H9 (cell line): Measurements from ENCODE around the gene NPNT. TPM values are rescaled to one million over a fixed set of nuclear protein-coding genes. Genes with fewer than 3 reads are reported as not detected.

Source experiments
- DNase-seq: peaks from one replicate; pipeline ENCODE4 v3.0.0-alpha.2; 2017
- H2AFZ ChIP-seq: one replicate; pipeline ENCODE4 v1.6.1; 2013; ENCODE audit warnings: mild to moderate bottlenecking, low read length, control low read depth, moderate library complexity
- H2AK5ac ChIP-seq: 2 replicates; pipeline ENCODE4 v1.6.1; 2013; ENCODE audit warnings: low read length, control low read depth, mixed read lengths; ENCODE audit not compliant: insufficient read length
- H2BK120ac ChIP-seq: one replicate; pipeline ENCODE4 v1.6.1; 2013; ENCODE audit warnings: low read depth, mild to moderate bottlenecking, low read length, control low read depth, inconsistent platforms; ENCODE audit not compliant: poor library complexity, severe bottlenecking
- H2BK12ac ChIP-seq: 2 replicates; pipeline ENCODE4 v1.6.1; 2013; ENCODE audit warnings: low read length, control low read depth, mixed read lengths, low read depth; ENCODE audit not compliant: insufficient read length
- H2BK15ac ChIP-seq: 2 replicates; pipeline ENCODE4 v1.6.1; 2013; ENCODE audit warnings: low read depth, low read length, control low read depth
- H2BK20ac ChIP-seq: one replicate; pipeline ENCODE4 v1.6.1; 2013; ENCODE audit warnings: low read depth, mild to moderate bottlenecking, low read length, control low read depth, inconsistent platforms; ENCODE audit not compliant: poor library complexity, severe bottlenecking
- H2BK5ac ChIP-seq: 2 replicates; pipeline ENCODE4 v1.6.1; 2013; ENCODE audit warnings: low read length, control low read depth, mixed read lengths; ENCODE audit not compliant: insufficient read length
- H3K14ac ChIP-seq: 2 replicates; pipeline ENCODE4 v1.6.1; 2013; ENCODE audit warnings: low read length, control low read depth; ENCODE audit not compliant: insufficient read depth
- H3K18ac ChIP-seq: 2 replicates; pipeline ENCODE4 v1.6.1; 2013; ENCODE audit warnings: low read depth, mild to moderate bottlenecking, mixed read lengths, low read length, control low read depth; ENCODE audit not compliant: insufficient read length
- H3K23ac ChIP-seq: 2 replicates; pipeline ENCODE4 v1.6.1; 2013; ENCODE audit warnings: low read length, control low read depth, mixed read lengths, low read depth; ENCODE audit not compliant: insufficient read length
- H3K23me2 ChIP-seq: 2 replicates; pipeline ENCODE4 v1.6.1; 2013; ENCODE audit warnings: low read depth, mild to moderate bottlenecking, mixed read lengths, low read length, control low read depth; ENCODE audit not compliant: insufficient read length, poor library complexity, severe bottlenecking
- H3K27ac ChIP-seq: 2 replicates; pipeline ENCODE4 v1.5.1; 2013; ENCODE audit warnings: low read length, control low read depth, mixed read lengths, low read depth; ENCODE audit not compliant: insufficient read length
- H3K27me3 ChIP-seq: 2 replicates; pipeline ENCODE4 v1.6.1; 2013; ENCODE audit warnings: low read length, control low read depth, inconsistent platforms; ENCODE audit not compliant: insufficient read depth
- H3K4ac ChIP-seq: 2 replicates; pipeline ENCODE4 v1.6.1; 2013; ENCODE audit warnings: low read depth, mild to moderate bottlenecking, control low read depth, inconsistent platforms, low read length, moderate library complexity
- H3K4me1 ChIP-seq: 2 replicates; pipeline ENCODE4 v1.6.1; 2013; ENCODE audit warnings: low read length, control low read depth, inconsistent platforms; ENCODE audit not compliant: insufficient read depth
- H3K4me2 ChIP-seq: 2 replicates; pipeline ENCODE4 v1.6.1; 2013; ENCODE audit warnings: low read length, control low read depth, mixed read lengths; ENCODE audit not compliant: insufficient read length, insufficient read depth
- H3K56ac ChIP-seq: 2 replicates; pipeline ENCODE4 v1.6.1; 2013; ENCODE audit warnings: low read depth, mild to moderate bottlenecking, mixed read lengths, low read length, control low read depth; ENCODE audit not compliant: insufficient read length
- H3K79me1 ChIP-seq: 2 replicates; pipeline ENCODE4 v1.6.1; 2013; ENCODE audit warnings: low read depth, mild to moderate bottlenecking, moderate library complexity, low read length, control low read depth, inconsistent platforms; ENCODE audit not compliant: insufficient read depth, poor library complexity, severe bottlenecking
- H3K79me2 ChIP-seq: 2 replicates; pipeline ENCODE4 v1.6.1; 2013; ENCODE audit warnings: low read length, control low read depth, inconsistent platforms; ENCODE audit not compliant: insufficient read depth
- H3K9ac ChIP-seq: 2 replicates; pipeline ENCODE4 v1.6.1; 2013; ENCODE audit warnings: low read length, control low read depth, mixed read lengths; ENCODE audit not compliant: insufficient read length; ENCODE audit errors: extremely low read depth
- H3K9me3 ChIP-seq: one replicate; pipeline ENCODE4 v1.6.1; 2013; ENCODE audit warnings: low read depth, low read length, inconsistent platforms; ENCODE audit not compliant: control insufficient read depth
- H3T11ph ChIP-seq: one replicate; pipeline ENCODE4 v1.6.1; 2013; ENCODE audit warnings: mild to moderate bottlenecking, low read length, control low read depth, inconsistent platforms
- H4K20me1 ChIP-seq: one replicate; pipeline ENCODE4 v1.6.1; 2013; ENCODE audit not compliant: control insufficient read depth, insufficient read length, insufficient read depth
- H4K5ac ChIP-seq: 2 replicates; pipeline ENCODE4 v1.6.1; 2013; ENCODE audit warnings: low read depth, mild to moderate bottlenecking, mixed read lengths, low read length, control low read depth; ENCODE audit not compliant: insufficient read length
- H4K8ac ChIP-seq: replicated peaks from 2 replicates; pipeline ENCODE4 v1.6.1; 2013; ENCODE audit warnings: low read length, control low read depth, mixed read lengths, low read depth; ENCODE audit not compliant: insufficient read length
- H4K91ac ChIP-seq: 2 replicates; pipeline ENCODE4 v1.6.1; 2013; ENCODE audit warnings: low read depth, mild to moderate bottlenecking, moderate library complexity, mixed read lengths, low read length, control low read depth; ENCODE audit not compliant: insufficient read length
- H3K27ac Mint-ChIP-seq, 3 experiments: 2 replicates in 2 of 3; 3 replicates in 1 of 3; pipeline ENCODE4 v1.8.0; 2020 to 2021; ENCODE audit warnings: mixed read lengths in 3 of 3, mild to moderate bottlenecking in 1 of 3, moderate library complexity in 1 of 3
- H3K27me3 Mint-ChIP-seq: 2 replicates; pipeline ENCODE4 v1.8.0; 2021; ENCODE audit warnings: low read depth, mild to moderate bottlenecking, moderate library complexity, mixed read lengths
- H3K36me3 Mint-ChIP-seq, 3 experiments: 2 replicates in 2 of 3; 3 replicates in 1 of 3; pipeline ENCODE4 v1.8.0; 2020 to 2021; ENCODE audit warnings: low read depth in 3 of 3, mixed read lengths in 3 of 3; ENCODE audit not compliant: insufficient read depth in 1 of 3
- H3K4me1 Mint-ChIP-seq, 2 experiments: 2 replicates each; pipeline ENCODE4 v1.8.0; 2020; ENCODE audit warnings: mixed read lengths in 2 of 2
- H3K4me3 Mint-ChIP-seq, 2 experiments: 2 replicates in 1 of 2; 3 replicates in 1 of 2; pipeline ENCODE4 v1.8.0; 2020 to 2021; ENCODE audit warnings: mild to moderate bottlenecking in 2 of 2, mixed read lengths in 2 of 2, moderate library complexity in 1 of 2
- H3K9me3 Mint-ChIP-seq, 2 experiments: 2 replicates in 1 of 2; 3 replicates in 1 of 2; pipeline ENCODE4 v1.8.0; 2020; ENCODE audit warnings: mild to moderate bottlenecking in 2 of 2, mixed read lengths in 2 of 2, moderate library complexity in 1 of 2
- WGBS: extraction: QIAGEN DNeasy Blood & Tissue Kit; methylation state at CpG from one replicate; pipeline ENCODE4 v1.1.7; 2013; ENCODE audit warnings: missing lambda C conversion rate, low lambda C conversion rate, mixed read lengths; ENCODE audit not compliant: insufficient read length; ENCODE audit errors: extremely low coverage; 5-methylcytosine and 5-hydroxymethylcytosine counted together
- total RNA-seq: library from RNA; stranded (reverse); gene quantifications from 2 replicates; pipeline ENCODE4 v1.2.1, GENCODE V29; 2021
- TF ChIP-seq, protein P1 (sequence below): fragments of 200-600 bp; sonication (generic); conservative IDR thresholded peaks from 3 replicates; pipeline ENCODE4 v1.8.0; 2021; ENCODE audit warnings: antibody characterized with exemption, mild to moderate bottlenecking

NPNT gene
- total RNA-seq, 1 experiment from 2014 or later = 0.37 TPM

GRCh38 chr4:105996845-105997244 lies 101.6 kb downstream of the NPNT start:
- Histone ChIP-seq H3K56ac (no peak overlapping the region), H3K27me3 (no peaks in the 10 kb centered on the region), H2AFZ (no peak overlapping the region), H2BK20ac (no peak overlapping the region), H3K18ac (no peak overlapping the region), H3K9ac (no peak overlapping the region), H3K23ac (no peak overlapping the region), H4K5ac (no peak overlapping the region), H3K79me2 (no peaks in the 10 kb centered on the region), H2AK5ac (no peak overlapping the region), H4K20me1 (no peaks in the 10 kb centered on the region), H3K9me3 (no peaks in the 10 kb centered on the region), H4K91ac (no peak overlapping the region), H2BK12ac (no peak overlapping the region), H2BK120ac (no peak overlapping the region), H3T11ph (no peak overlapping the region), H2BK5ac (no peak overlapping the region), H3K27ac (no peak overlapping the region), H3K79me1 (no peaks in the 10 kb centered on the region), H3K4me1 (peaks cover 10% of the 10 kb centered on the region), H3K23me2 (no peaks in the 10 kb centered on the region), H3K4me2 (no peak overlapping the region), H4K8ac (no peak overlapping the region), H3K14ac (no peak overlapping the region), H3K4ac (no peak overlapping the region), H2BK15ac (no peak overlapping the region)
- Mint-ChIP-seq H3K27ac (no peak overlapping the region), H3K4me3 (no peak overlapping the region), H3K27me3 (no peaks in the 10 kb centered on the region), H3K9me3 (no peaks in the 10 kb centered on the region), H3K36me3 (no peaks in the 10 kb centered on the region), H3K4me1 (peaks cover 16 to 19% of the 10 kb centered on the region in 2 experiments)
- TF ChIP-seq, protein P1, sequence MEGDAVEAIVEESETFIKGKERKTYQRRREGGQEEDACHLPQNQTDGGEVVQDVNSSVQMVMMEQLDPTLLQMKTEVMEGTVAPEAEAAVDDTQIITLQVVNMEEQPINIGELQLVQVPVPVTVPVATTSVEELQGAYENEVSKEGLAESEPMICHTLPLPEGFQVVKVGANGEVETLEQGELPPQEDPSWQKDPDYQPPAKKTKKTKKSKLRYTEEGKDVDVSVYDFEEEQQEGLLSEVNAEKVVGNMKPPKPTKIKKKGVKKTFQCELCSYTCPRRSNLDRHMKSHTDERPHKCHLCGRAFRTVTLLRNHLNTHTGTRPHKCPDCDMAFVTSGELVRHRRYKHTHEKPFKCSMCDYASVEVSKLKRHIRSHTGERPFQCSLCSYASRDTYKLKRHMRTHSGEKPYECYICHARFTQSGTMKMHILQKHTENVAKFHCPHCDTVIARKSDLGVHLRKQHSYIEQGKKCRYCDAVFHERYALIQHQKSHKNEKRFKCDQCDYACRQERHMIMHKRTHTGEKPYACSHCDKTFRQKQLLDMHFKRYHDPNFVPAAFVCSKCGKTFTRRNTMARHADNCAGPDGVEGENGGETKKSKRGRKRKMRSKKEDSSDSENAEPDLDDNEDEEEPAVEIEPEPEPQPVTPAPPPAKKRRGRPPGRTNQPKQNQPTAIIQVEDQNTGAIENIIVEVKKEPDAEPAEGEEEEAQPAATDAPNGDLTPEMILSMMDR = no peak
- no peak for DNase-seq
- no CpG with 5 or more reads among the region's 7 CpGs for WGBS
